ENCODE measurements around the gene GPR176. TPM values are rescaled to one million over a fixed set of nuclear protein-coding genes. Genes with fewer than 3 reads are reported as not detected.

The GPR176 gene
- total RNA-seq, 1 donor from 2014 or later, result 20.6 TPM

GRCh38 chr15:39966521-39966920 is 46.5 kb upstream of the GPR176 start:
- Histone ChIP-seq H3K36me3 (no peaks in the 10 kb centered on the region), H2AFZ (replicated peaks) (no peak overlapping the region), H3K4me3 (no peak overlapping the region), H4K20me1 (ENCODE audit: low read depth) (peaks cover 6% of the 10 kb centered on the region), H3K9ac (no peak overlapping the region), H3F3A (ENCODE audit: low read depth) (no peaks in the 10 kb centered on the region), H3K4me2 (no peak overlapping the region), H3K9me3 (ENCODE audit: low read depth) (no peaks in the 10 kb centered on the region), H3K79me2 (ENCODE audit: low read depth) (no peaks in the 10 kb centered on the region), H3K4me1 (no peaks in the 10 kb centered on the region), H3K27me3 (no peaks in the 10 kb centered on the region), H3K27ac (no peak overlapping the region)
- no peaks in the 10 kb centered on the region for H3K27me3 Mint-ChIP-seq (ENCODE audit: insufficient read depth, low read depth)
- H3K36me3 Mint-ChIP-seq, result peaks cover 30% of the 10 kb centered on the region
- no peaks in the 10 kb centered on the region for H3K9me3 Mint-ChIP-seq
- DNase-seq (ENCODE audit: low spot score), result no peak
- H3K4me1 Mint-ChIP-seq, result peaks cover 5% of the 10 kb centered on the region
- no peak overlapping the region for H3K27ac Mint-ChIP-seq
- no peak for TF ChIP-seq EZH2 (IDR thresholded peaks at IDR 0.05)
- TF ChIP-seq EZH2phosphoT487 (IDR thresholded peaks at IDR 0.05), result no peak
- no peak for TF ChIP-seq CTCF (IDR thresholded peaks at IDR 0.05)
- no peak overlapping the region for H3K4me3 Mint-ChIP-seq

GRCh38 chr15:39963786-39964185 is 43.7 kb upstream of the GPR176 start:
- no peaks in the 10 kb centered on the region for H3K9me3 ChIP-seq (ENCODE audit: low read depth)
- no peaks in the 10 kb centered on the region for H3F3A ChIP-seq (ENCODE audit: low read depth)

GRCh38 chr15:39961051-39961450 is 41.0 kb upstream of the GPR176 start:
- Histone ChIP-seq H3K4me3 (no peak overlapping the region), H3K9ac (no peak overlapping the region), H3K79me2 (ENCODE audit: low read depth) (no peaks in the 10 kb centered on the region), H2AFZ (replicated peaks) (no peak overlapping the region), H3K27me3 (no peaks in the 10 kb centered on the region), H3K4me1 (no peaks in the 10 kb centered on the region), H3K27ac (no peak overlapping the region), H4K20me1 (ENCODE audit: low read depth) (no peaks in the 10 kb centered on the region), H3K36me3 (peaks cover 10% of the 10 kb centered on the region), H3F3A (ENCODE audit: low read depth) (no peaks in the 10 kb centered on the region), H3K9me3 (ENCODE audit: low read depth) (no peaks in the 10 kb centered on the region), H3K4me2 (no peak overlapping the region)
- no peak for DNase-seq (ENCODE audit: low spot score)
- H3K4me3 Mint-ChIP-seq, result no peak overlapping the region
- H3K4me1 Mint-ChIP-seq, result no peaks in the 10 kb centered on the region
- no peaks in the 10 kb centered on the region for H3K27me3 Mint-ChIP-seq (ENCODE audit: insufficient read depth, low read depth)
- no peaks in the 10 kb centered on the region for H3K9me3 Mint-ChIP-seq
- H3K27ac Mint-ChIP-seq, result no peak overlapping the region
- peaks cover 22% of the 10 kb centered on the region for H3K36me3 Mint-ChIP-seq
- TF ChIP-seq CTCF (IDR thresholded peaks at IDR 0.05), result no peak

More at GRCh38 chr15:39963786-39964185, 43.7 kb upstream of the GPR176 start:
- Histone ChIP-seq H3K4me3 (no peak overlapping the region), H3K4me1 (no peaks in the 10 kb centered on the region), H4K20me1 (ENCODE audit: low read depth) (no peaks in the 10 kb centered on the region), H2AFZ (replicated peaks) (no peak overlapping the region), H3K4me2 (no peak overlapping the region), H3K79me2 (ENCODE audit: low read depth) (no peaks in the 10 kb centered on the region), H3K27me3 (no peaks in the 10 kb centered on the region), H3K36me3 (peaks cover 6% of the 10 kb centered on the region), H3K9ac (no peak overlapping the region), H3K27ac (no peak overlapping the region)
- no peak for DNase-seq (ENCODE audit: low spot score)
- no peak overlapping the region for H3K4me3 Mint-ChIP-seq
- no peak overlapping the region for H3K27ac Mint-ChIP-seq
- no peaks in the 10 kb centered on the region for H3K9me3 Mint-ChIP-seq
- H3K36me3 Mint-ChIP-seq, result peaks cover 26% of the 10 kb centered on the region
- TF ChIP-seq EZH2 (IDR thresholded peaks at IDR 0.05), result no peak
- no peak for TF ChIP-seq EZH2phosphoT487 (IDR thresholded peaks at IDR 0.05)
- TF ChIP-seq CTCF (IDR thresholded peaks at IDR 0.05), result no peak
- no peaks in the 10 kb centered on the region for H3K27me3 Mint-ChIP-seq (ENCODE audit: insufficient read depth, low read depth)
- no peaks in the 10 kb centered on the region for H3K4me1 Mint-ChIP-seq

All from neural progenitor cell (in vitro differentiated cells).